Ovary (tissue), 3 donors: ENCODE data around the gene IL1RAP.

Source experiments
- EP300 ChIP-seq: sonication (generic); formaldehyde crosslinking; IDR thresholded peaks from one replicate; pipeline ENCODE4 v1.6.1; 2017; ENCODE audit warnings: antibody characterized with exemption
- POLR2A ChIP-seq: fragments of 450-650 bp; IDR thresholded peaks from one replicate; pipeline ENCODE4 v1.6.1; 2017; ENCODE audit warnings: antibody characterized with exemption, mild to moderate bottlenecking, moderate library complexity
- TF ChIP-seq, protein P1 (sequence below), 3 donors: fragments of 450-650 bp in 2 of 3; fragments of 200-600 bp in 1 of 3; IDR thresholded peaks; one replicate each; pipeline versions ENCODE4 v1.5.1 to v1.8.0; 2016 to 2022; ENCODE audit warnings: antibody characterized with exemption in 3 of 3, mild to moderate bottlenecking in 1 of 3
- donor health status: DM: no; HTN: no; CAD: no.

DNA sequence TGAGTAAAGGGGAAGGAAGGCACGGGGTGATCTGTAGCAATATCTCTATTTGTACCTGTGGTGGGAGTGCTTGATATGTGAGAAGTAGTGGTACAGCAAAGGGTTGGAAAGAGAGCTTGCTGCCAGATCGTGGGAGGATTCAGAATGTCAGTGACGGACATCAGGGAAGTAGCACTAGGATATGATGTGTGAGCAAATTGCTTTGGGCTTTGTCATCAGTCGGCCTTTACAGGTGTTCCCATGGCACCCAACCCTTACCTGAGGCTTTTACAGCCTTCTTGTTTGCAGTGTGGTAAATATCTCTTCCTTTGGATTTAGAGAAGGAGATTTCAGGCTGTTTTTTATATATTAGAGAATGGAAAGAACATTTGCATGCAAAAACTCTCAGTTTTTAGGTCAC is 29.8 kb downstream of the IL1RAP start:
- TF ChIP-seq, protein P1, sequence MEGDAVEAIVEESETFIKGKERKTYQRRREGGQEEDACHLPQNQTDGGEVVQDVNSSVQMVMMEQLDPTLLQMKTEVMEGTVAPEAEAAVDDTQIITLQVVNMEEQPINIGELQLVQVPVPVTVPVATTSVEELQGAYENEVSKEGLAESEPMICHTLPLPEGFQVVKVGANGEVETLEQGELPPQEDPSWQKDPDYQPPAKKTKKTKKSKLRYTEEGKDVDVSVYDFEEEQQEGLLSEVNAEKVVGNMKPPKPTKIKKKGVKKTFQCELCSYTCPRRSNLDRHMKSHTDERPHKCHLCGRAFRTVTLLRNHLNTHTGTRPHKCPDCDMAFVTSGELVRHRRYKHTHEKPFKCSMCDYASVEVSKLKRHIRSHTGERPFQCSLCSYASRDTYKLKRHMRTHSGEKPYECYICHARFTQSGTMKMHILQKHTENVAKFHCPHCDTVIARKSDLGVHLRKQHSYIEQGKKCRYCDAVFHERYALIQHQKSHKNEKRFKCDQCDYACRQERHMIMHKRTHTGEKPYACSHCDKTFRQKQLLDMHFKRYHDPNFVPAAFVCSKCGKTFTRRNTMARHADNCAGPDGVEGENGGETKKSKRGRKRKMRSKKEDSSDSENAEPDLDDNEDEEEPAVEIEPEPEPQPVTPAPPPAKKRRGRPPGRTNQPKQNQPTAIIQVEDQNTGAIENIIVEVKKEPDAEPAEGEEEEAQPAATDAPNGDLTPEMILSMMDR (IDR thresholded peaks at IDR 0.05) = no peak
- no peak for TF ChIP-seq POLR2A
- no peak for TF ChIP-seq EP300
